Right kidney (tissue), 1 donor: ENCODE measurements around the gene UBR3.
A peak's percentile ranks its signal among the peaks of the same experiment; 100 is the strongest.
"Not testable (repeated sequence)": the region's sequence is repeated elsewhere in the genome, so short reads cannot be mapped to it uniquely, and the experiment has no call there.

ENCODE experiments used
- DNase-seq: peaks from one replicate; pipeline ENCODE4 v3.0.0-alpha.2; 2016

UBR3 gene

DNA sequence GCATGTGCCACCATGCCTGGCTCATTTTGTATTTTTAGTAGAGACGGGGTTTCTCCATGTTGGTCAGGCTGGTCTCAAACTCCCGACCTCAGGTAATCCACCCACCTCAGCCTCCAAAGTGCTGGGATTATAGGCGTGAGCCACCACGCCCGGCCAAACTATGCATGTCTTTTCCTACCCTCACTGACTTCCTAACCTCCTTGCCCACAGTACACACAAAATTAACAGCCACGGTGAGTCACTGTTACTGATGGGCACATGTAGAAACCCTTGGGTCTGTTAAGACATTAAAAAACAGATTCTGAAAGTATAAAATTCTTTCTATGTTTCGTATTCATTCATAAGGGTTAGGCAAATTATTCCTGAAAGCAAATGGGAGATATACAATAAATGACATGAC lies 7.2 kb upstream of the UBR3 start:
- DNase-seq, result not testable (repeated sequence)

DNA sequence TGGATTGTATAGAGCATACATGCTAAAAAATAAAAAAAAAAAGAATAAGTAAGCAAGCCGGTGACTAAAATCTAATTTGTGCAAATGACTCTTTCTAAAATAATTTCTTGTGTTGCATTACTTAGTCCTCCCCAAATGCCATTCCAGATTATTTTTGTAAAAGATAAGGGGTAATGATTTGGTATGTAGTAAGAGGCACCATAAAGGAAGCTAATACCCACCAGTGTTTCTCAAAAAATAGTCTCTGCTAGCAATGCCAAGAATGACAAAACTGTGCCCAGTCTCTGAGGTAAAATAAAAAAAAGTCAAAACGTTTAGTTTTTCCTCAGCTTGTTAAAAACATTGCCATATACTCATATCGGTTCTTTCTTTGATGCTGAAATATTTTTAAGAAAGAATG lies 5.2 kb upstream of the UBR3 start:
- DNase-seq, result no peak

DNA sequence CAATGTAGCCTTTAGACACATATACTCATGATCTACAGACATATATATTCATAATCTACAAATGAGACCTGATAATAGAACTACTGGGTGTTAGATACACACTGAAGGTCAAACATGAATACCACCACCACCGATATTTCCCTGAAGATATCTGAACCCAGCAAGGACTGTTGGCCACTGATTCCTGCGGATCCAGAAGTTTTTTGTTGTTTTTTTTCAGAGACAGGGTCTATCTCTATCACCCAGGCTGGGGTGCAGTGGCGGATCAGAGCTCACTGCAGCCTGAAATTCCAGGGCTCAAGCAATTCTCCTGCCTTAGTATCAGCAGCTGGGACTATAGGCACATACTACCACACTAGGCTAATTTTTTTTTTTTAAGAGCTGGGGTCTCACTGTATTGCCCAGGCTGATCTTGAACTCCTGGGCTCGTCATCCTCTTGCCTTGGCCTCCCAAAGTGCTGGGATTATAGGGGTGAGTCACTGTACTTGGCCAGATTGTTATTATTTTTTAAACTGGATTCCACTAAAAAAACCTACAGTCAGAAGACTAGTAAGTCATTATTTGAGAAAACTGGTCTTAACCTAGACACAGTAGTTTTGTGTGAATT lies 4.4 kb upstream of the UBR3 start:
- no peak for DNase-seq

DNA sequence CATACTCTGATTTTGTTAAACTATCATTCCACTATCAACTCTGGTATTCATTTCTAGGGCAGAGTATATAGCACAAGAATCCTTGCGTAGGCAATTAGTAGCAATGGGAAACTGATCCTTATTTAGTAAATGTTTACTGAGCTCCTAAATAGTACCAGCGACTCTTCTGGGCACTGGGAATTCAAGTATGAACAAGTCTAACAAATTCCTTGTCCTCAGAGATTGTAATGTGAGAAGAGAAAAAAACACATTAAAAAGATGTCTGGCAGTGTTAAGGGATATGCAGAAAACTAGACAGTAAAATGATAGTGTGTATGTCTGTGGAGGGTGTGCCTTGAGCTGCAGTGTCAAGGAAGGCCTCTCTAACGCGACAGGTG lies 3.3 kb upstream of the UBR3 start:
- no peak for DNase-seq

DNA sequence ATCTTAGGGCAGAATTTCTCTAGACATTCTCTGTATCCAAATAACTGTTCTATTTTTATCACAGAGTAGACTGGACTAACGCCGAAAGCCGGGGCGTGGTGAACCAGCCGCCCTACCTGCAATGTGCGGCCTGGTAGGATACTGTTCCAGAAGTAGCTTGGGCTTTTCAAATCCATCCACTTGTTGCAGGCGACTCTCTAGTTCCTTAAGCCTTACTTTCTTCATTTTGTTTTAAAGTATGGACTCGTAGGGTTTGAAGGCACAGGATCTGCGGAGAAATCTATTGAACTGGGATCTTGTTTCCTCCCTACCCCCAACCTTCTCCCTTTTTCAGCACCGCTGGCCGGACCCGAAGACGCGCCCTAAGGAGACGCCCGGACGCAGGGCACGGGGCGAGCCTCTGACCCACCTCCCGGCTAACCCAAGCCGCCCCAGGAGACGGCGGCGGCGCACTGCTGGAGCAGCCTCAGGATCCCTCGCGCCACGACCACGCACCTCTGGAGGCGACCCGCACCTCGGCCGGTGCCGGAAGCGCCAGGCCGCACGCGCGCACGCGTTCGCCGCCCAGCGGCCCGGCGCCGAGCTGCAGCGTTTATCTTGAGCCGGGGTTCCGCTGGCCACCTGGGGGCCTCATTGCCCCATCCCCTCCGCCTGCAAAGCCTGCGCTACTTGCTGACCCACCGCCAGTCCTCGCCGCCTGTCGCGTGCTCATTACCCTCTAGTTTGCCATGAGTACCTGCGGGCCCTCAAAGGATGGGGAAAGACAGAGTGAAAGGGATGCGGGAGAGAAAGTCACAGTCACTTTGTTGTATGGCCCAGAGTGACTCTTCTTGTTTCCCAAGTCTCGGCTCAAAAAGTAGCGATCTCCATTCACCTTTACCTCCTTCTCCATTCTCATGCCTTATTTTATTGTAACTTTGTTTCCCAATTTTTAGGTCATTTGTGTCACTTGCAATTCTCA lies 2.6 kb upstream of the UBR3 start, which contains the start of gene METTL5:
TSS of gene METTL5 (minus strand) at position 533 of the 961 bp plus-strand sequence. CDS start at position 225, 308 bp downstream.
- DNase-seq, result peak; percentile 93

DNA sequence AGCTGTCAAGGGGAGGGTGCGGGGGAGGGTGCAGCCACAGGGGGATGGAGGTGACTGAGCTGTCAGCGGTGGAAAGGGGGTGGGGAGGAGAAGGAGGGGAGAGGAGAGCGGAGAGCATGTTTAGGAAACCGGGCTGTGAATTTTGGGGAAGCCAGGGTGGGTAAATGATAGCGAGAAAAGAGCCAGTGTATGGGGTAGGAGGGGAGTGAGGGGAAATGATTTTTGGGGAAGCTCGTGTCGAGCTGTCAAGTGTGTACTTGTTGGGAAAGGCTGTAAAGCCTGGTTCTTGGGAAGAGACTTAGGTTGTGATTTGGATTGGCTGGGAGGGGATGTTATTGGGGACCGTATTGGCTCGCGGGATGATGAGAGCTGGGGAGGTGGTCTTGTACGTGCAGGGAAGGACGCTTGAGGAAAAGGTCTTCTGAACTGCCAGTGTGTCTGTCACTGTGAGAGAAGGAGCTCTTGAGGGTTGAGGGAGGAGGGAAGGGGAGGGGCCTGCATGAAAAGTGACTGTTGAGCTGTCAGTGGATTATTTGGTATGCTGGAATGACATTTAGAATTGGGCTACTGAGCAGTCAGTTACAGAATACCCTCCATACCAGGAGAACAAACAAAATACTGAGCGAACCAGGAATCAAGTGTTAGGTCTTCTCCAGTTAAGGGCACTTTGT lies 1.0 kb downstream of the UBR3 start:
- DNase-seq, result peak; percentile 41

DNA sequence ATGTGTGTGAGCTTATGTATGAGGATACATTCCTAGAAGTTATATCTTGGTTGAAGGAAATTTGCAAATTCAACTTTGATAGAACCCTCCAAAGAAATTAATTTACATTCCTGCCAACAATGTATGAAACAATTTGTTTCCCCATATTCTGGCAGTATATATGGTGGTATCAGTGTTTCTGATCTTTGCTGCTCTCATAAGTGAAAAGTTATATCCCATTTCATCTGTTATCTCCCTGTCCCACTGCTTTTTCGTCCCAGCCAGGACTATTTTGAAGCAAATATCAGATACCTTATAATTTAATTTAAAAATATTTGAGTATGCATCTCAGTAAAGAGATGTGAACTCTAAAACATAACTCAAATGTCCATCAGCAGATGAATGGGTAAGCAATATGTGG lies 7.1 kb downstream of the UBR3 start:
- no peak for DNase-seq

DNA sequence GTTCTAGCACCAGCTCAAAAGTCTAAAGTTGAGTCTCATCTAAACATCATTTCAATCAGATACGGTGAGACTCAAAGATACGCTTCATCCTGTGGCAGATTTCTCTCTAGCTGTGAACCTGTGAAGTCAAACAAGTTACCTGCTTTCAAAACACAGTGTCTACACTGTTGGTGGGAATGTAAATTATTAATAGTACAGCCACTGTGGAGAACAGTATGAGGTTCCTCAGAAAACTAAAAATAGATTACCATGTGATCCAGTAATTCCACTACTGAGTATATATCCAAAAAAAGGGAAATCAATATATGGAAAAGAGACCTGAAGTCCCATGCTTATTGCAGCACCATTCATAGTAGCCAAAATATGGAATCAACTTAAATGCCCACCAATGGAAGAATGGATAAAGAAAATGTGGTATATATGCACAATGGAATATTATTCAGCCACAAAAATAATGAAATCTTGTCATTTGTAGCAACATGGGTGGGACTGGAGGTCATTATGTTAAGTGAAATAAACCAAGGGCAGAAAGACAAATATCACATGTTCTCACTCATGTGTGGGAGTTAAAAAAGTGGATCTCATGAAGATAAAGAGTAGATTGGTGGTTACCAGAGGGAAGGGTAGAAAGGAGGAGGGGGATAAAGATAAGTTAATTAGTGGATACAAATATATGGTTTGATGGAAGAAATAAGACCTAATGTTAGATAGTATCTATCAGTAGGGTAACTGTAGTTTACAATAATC lies 11.7 kb downstream of the UBR3 start:
- no peak for DNase-seq

DNA sequence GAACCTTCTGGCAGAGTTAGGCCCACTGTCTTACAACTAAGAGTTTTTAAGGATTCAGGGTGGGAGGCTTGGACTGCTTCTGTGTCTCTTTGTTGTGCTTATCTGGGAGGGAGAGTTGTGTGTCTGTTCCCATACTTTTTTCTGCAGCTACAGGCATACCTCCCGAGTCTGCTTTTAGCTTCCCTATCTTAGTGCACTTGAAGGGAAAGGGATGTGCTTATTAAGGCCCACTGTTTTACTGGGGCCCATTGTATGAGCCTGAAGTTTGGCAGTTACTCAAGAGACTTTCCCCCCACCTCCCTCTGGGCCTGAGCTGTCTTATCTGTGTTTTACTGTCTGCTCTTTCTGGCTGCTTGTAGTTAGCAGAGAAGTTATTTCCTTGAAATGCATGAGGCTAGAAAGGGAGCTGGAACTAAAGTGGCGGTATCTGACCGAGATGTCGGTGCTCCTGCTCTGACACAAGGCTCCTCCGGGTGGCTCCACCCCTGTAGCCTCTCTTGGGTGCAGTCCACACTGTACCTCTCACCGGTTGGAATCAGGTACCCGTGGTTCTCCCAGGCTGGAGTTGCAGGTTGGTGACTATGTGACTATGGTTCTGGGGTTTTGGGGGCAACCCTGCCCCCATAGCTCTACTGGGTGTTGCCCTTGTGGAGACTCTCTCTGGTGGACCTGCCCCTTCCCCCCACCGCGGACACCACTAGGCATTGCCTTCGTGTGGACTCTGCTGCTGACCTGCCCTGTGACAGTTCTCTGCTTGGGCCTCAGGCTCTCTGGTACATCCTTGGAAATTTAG lies 12.9 kb downstream of the UBR3 start:
- no peak for DNase-seq

DNA sequence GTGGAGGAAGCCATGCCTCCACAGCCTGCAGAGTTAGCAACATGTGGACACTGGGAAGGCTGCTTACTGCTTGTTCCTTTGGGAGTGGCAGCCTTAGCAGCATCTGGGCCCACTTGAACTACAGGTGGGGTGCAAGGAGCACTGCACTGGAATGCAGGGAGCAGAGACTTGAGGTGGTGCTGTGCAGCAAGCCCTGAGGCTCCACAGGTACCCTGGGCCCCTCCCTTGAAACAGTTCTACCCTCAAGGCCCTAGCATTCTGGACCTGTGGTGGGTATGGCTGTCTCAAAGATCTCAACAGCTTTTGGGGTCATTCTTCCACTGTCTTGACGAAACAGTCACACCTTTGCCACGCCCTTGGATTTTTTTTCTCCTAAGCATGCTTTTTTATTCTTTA lies 13.5 kb downstream of the UBR3 start:
- DNase-seq, result no peak

DNA sequence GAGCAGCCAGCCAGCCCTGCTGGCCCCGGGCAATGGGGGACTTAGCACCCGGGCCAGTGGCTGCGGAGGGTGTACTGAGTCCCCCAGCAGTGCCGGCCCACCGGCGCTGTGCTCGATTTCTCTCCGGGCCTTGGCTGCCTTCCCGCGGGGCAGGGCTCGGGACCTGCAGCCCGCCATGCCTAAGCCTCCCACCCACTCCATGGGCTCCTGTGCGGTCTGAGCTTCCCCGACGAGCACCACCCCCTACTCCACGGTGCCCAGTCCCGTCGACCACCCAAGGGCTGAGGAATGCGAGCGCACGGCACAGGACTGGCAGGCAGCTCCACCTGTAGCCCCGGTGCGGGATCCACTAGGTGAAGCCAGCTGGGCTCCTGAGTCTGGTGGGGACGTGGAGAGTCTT lies 14.4 kb downstream of the UBR3 start:
- not testable (repeated sequence) for DNase-seq

DNA sequence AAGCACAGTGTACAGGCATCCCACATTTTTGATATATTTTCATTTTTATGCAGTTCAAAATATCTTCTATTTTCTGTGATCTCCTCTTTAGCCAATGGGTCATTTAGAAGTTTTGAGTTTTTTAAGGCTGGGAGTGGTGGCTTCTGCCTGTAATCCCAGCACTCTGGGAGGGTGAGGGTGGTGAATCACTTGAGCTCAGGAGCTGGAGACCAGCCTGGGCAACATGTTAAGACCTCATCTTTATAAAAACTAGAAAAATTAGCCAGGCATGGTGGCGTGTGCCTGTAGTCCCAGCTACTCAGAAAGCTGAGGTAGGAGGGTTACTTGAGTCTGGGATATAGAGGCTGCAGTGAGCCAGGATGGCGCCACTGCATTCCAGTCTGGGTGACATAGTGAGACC lies 17.8 kb downstream of the UBR3 start:
- no peak for DNase-seq

DNA sequence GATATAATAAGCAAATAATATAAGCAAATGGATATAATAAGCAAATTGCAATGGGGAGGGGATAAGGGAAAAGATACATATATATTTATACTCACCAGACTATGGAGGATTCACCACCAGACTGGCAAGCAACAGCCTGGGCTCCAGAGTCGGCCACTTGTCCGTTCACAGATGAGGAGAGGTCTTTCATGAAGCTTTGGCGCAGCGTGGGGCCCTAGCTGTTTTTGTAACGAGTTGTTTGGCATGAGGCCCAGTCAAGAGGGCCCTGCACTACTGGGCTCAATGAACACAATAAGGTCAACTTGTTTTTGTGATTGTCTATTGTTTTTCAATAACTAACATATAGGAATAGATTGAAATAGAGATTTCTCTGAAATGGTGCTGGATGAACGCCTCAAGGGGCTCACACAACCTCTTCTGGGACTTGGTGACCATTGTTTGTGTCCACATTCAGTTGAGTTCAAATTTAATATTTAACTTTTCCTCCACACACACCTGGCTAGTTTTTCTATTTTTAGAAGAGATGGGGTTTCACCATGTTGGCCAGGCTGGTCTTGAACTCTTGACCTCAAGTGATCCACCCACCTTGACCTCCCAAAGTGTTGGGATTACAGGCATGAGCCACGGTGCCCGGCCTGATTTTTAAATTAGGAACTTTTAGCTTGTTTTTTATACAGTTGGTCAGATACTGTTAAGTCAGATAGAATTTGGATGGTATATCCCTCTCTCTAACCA lies 21.9 kb downstream of the UBR3 start:
- not testable (repeated sequence) for DNase-seq

DNA sequence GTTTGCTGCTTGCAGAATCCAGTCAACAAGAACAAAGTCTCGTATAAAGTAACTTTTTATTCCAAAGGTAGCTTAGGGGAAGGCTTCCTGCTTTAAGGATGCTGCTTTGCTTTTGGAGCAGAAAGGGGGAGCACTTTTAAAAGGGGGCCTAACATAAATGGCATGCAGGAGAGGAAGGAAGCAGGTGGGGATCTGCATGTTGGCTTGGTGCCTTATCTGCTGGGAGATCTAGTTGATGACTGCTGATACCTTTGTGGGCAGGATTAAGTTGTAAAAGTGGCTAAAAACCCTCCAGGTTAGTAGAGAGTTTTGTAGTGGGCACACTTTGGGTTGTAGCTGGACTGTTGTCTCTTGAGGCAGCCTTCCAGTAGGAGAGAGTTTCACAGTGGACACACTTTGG lies 22.5 kb downstream of the UBR3 start:
- no peak for DNase-seq

DNA sequence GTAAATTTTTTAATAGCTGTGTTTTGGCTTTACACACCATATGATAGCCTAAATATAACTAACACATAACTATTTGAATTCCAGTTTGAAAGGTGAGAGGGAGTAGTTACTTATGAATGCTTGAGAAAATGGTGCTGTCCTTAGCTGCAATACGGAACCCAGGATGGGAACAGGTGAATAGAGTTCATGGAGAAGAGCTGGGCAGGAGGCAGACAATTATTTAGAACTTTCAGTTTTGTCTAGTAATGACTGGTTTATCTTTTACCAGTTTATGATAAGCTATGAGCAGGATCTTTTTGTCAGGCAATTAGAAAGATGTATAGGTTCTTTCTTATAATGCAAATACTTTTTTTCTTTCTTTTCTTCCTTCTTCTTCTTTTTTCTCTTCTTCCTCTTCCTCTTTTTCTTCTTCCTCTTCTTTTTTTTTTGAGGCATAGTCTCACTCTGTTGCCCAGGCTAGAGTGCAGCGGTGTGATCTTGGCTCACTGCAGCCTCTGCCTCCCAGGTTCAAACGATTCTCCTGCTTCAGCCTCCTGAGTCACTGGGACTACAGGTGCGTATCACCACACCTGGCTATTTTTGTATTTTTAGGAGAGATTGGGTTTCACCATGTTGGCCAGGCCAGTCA lies 25.9 kb downstream of the UBR3 start:
- no peak for DNase-seq

DNA sequence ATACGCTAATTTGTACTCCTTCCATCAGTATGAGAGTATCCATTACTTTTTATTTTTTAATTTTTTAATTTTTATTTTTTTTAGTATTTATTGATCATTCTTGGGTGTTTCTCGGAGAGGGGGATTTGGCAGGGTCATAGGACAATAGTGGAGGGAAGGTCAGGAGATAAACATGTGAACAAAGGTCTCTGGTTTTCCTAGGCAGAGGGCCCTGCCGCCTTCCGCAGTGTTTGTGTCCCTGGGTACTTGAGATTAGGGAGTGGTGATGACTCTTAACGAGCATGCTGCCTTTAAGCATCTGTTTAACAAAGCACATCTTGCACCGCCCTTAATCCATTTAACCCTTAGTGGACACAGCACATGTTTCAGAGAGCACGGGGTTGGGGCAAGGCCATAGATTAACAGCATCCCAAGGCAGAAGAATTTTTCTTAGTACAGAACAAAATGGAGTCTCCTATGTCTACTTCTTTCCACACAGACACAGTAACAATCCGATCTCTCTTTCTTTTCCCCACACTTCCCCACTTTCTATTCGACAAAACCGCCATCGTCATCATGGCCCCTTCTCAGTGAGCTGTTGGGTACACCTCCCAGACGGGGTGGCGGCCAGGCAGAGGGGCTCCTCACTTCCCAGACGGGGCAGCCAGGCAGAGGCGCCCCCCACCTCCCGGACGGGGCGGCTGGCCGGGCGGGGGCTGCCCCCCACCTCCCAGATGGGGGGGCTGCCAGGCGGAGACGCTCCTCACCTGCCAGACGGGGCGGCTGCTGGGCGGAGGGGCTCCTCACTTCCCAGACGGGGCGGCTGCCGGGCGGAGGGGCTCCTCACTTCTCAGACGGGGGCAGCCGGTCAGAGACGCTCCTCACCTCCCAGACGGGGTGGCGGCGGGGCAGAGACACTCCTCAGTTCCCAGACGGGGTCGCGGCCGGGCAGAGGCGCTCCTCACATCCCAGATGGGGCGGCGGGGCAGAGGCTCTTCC lies 28.3 kb downstream of the UBR3 start:
- not testable (repeated sequence) for DNase-seq

DNA sequence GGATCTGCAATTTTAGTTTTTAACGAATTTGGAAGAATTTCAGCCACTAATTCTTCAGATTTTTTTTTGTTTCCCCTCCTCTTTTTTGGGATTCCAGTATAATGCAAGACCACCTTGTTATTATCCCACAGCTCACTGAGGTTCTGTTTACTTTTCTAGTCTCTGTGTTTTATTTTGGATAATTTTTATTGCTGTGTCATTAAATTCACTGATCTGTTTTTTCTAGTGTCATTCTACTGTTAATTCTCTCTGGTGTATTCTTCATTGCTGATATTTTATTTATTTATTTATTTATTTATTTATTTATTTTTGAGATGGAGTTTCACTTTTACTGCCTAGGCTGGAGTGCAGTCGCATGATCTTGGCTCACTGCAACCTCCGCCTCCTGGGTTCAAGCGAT lies 32.2 kb downstream of the UBR3 start:
- no peak for DNase-seq

DNA sequence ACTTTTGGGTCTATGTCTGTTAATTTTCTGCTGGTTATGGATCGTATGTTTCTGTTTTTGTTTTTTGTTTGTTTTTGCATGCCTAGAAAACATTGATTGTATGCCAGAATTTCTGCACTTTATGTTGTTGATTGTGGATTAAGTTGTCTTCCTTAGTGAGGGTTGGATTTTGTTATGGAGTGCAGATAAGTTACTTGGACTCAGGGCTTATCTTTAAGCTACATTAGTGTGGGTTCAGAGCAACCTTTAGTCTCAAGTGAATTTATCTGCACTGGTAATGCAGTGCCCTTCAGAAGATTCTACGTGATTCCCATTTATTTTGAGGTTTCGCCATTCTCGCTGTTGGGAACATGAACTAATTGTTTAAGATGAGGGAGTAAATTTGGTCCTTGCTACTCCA lies 32.9 kb downstream of the UBR3 start:
- DNase-seq, result no peak

DNA sequence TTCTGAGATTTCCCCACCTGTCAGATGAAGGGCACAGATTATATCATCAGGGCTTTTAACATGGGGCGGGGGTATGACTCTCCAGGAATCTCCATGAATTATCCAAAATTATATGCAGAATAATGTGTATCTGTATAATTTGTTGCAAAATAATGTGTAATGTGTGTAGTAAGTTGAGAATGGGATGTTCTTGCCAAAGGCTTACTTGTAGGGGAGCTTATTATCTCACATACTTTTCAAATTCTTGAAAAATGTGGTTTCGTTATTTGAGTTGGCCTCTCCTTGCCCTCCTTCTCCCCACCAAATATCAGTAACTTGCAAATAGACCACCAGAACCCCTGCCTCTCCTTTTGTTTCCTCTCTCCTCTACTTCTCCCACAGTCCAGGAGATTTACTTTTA lies 35.6 kb downstream of the UBR3 start:
- DNase-seq, result no peak
